Endodermal cell (in vitro differentiated cells): ENCODE results near the gene CELF4. TPM values are rescaled to one million over a fixed set of nuclear protein-coding genes. Genes with fewer than 3 reads are reported as not detected.

Source experiments
- DNase-seq: peaks from one replicate; pipeline ENCODE4 v3.0.0-alpha.2; 2017
- H3K27ac ChIP-seq: 2 replicates; pipeline ENCODE4 v1.5.1; 2013; ENCODE audit warnings: mild to moderate bottlenecking, low read depth, low read length, moderate library complexity
- H3K27me3 ChIP-seq: 2 replicates; pipeline ENCODE4 v1.6.1; 2013; ENCODE audit warnings: mild to moderate bottlenecking, low read length, moderate library complexity; ENCODE audit not compliant: insufficient read depth, control insufficient read depth, poor library complexity, severe bottlenecking
- H3K36me3 ChIP-seq: 2 replicates; pipeline ENCODE4 v1.7.0; 2013; ENCODE audit warnings: mild to moderate bottlenecking, low read length, moderate library complexity; ENCODE audit not compliant: control insufficient read depth, insufficient read depth
- H3K4me1 ChIP-seq: one replicate; pipeline ENCODE4 v1.7.0; 2013; ENCODE audit warnings: low read length; ENCODE audit not compliant: control insufficient read depth, insufficient read depth
- H3K4me3 ChIP-seq: 2 replicates; pipeline ENCODE4 v1.5.1; 2013; ENCODE audit warnings: mild to moderate bottlenecking, low read length, moderate library complexity
- H3K9ac ChIP-seq: 2 replicates; pipeline ENCODE4 v1.6.1; 2013; ENCODE audit warnings: mild to moderate bottlenecking, low read length, moderate library complexity; ENCODE audit not compliant: poor library complexity, severe bottlenecking; ENCODE audit errors: extremely low read depth
- H3K9me3 ChIP-seq: 2 replicates; pipeline ENCODE4 v1.6.1; 2013; ENCODE audit warnings: mild to moderate bottlenecking, low read length, moderate library complexity; ENCODE audit not compliant: control insufficient read depth
- H3K27ac Mint-ChIP-seq: 2 replicates; pipeline ENCODE4 v1.8.0; 2020; ENCODE audit warnings: mixed read lengths
- H3K27me3 Mint-ChIP-seq: 2 replicates; pipeline ENCODE4 v1.8.0; 2021; ENCODE audit warnings: mild to moderate bottlenecking, mixed read lengths; ENCODE audit not compliant: insufficient read depth
- H3K36me3 Mint-ChIP-seq: 2 replicates; pipeline ENCODE4 v1.8.0; 2020; ENCODE audit warnings: low read depth, mixed read lengths
- H3K4me1 Mint-ChIP-seq: 2 replicates; pipeline ENCODE4 v1.8.0; 2020; ENCODE audit warnings: mixed read lengths
- H3K4me3 Mint-ChIP-seq: 2 replicates; pipeline ENCODE4 v1.8.0; 2020; ENCODE audit warnings: mild to moderate bottlenecking, moderate library complexity, mixed read lengths
- H3K9me3 Mint-ChIP-seq: 2 replicates; pipeline ENCODE4 v1.8.0; 2020; ENCODE audit warnings: mild to moderate bottlenecking, mixed read lengths
- CTCF ChIP-seq: fragments of 200-600 bp; sonication (generic); conservative IDR thresholded peaks from 2 replicates; pipeline ENCODE4 v1.5.0; 2021; ENCODE audit warnings: antibody characterized with exemption, mild to moderate bottlenecking
- WGBS, 2 experiments: methylation state at CpG; one replicate each; pipeline versions ENCODE4 v1.1.5 to v1.1.7; 2013; ENCODE audit warnings: missing lambda C conversion rate in 2 of 2, mixed read lengths in 1 of 2; ENCODE audit not compliant: insufficient coverage in 1 of 2, insufficient read length in 1 of 2; 5-methylcytosine and 5-hydroxymethylcytosine counted together
- total RNA-seq, 2 donors: library from RNA; stranded (reverse); fragmentation: NEBNext Ultra II Directional in 1 of 2; extraction: Animal tissue kit (Norgen Biotek cat#: 25700) in 1 of 2; gene quantifications; 2 replicates in 1 of 2; 3 replicates in 1 of 2; pipeline ENCODE4 v1.2.1, GENCODE V29; 2021

Gene CELF4
- total RNA-seq, 2 donors from 2014 or later, result 5.7 to 6.7 TPM

DNA sequence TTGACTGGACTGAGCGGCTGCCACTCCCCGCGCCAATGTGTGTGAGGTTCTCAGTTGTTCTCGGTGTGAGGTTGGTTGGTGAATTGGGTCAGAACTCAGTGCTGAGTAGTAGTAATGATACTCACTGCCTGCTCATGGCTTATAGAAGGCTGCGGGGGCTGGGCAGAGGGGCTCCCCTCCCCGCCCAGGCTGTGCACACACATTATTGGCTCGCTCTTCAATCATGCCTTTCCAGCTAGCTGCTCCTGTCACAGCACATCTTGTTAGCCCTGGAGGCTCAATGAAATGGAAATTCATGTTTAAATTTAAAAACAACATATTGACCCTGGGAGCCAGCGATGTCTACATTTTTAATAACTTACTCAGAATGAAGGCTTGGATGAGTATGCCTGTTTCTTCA is 152.8 kb downstream of the CELF4 start:
- H3K27ac Mint-ChIP-seq, result no peak overlapping the region
- Histone ChIP-seq H3K36me3 (no peaks in the 10 kb centered on the region), H3K4me1 (no peaks in the 10 kb centered on the region), H3K27ac (no peak overlapping the region), H3K27me3 (peaks cover 22% of the 10 kb centered on the region), H3K9ac (no peak overlapping the region), H3K9me3 (no peaks in the 10 kb centered on the region), H3K4me3 (no peak overlapping the region)
- no peak for DNase-seq
- H3K4me1 Mint-ChIP-seq, result no peaks in the 10 kb centered on the region
- no peak overlapping the region for H3K4me3 Mint-ChIP-seq
- TF ChIP-seq CTCF, result no peak
- peaks cover 21% of the 10 kb centered on the region for H3K27me3 Mint-ChIP-seq
- WGBS, 2 experiments, result 94 to 100% methylated on average over 2 to 8 of the region's 8 CpGs
- H3K9me3 Mint-ChIP-seq, result no peaks in the 10 kb centered on the region
- H3K36me3 Mint-ChIP-seq, result no peaks in the 10 kb centered on the region

- H3K36me3 Mint-ChIP-seq, result no peaks in the 10 kb centered on the region
- no peak overlapping the region for H3K4me3 Mint-ChIP-seq
- no peak for TF ChIP-seq CTCF
- DNase-seq, result no peak
- H3K27ac Mint-ChIP-seq, result no peak overlapping the region
- Histone ChIP-seq H3K27ac (no peak overlapping the region), H3K4me1 (no peaks in the 10 kb centered on the region), H3K9me3 (no peaks in the 10 kb centered on the region), H3K27me3 (peaks cover 21% of the 10 kb centered on the region), H3K9ac (no peak overlapping the region), H3K36me3 (no peaks in the 10 kb centered on the region), H3K4me3 (no peak overlapping the region)
- no peaks in the 10 kb centered on the region for H3K4me1 Mint-ChIP-seq
- H3K9me3 Mint-ChIP-seq, result no peaks in the 10 kb centered on the region
- peaks cover 18% of the 10 kb centered on the region for H3K27me3 Mint-ChIP-seq
- 84% methylated on average over 2 to 3 of the region's 3 CpGs for WGBS, 2 experiments
These were observed 153.3 kb downstream of the CELF4 start for GRCh38 chr18:37412333-37412732.

DNA sequence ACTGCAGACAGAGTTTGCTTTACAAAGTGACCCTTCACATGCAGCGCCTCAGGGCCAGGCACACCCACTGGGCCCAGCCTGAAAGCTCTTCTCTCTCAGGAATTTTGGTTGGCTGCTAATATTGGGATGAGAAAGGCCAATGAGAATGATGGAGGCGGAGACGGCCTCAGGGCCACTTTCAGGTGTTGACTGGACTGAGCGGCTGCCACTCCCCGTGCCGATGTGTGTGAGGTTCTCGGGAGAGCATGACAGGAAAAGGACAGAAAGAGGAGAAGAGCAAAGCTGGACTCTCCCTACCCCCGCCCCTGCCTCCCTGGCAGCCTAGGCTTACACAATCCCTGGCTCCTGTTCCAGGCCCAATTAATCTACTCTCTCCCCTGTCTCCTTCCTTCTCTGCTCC is 155.7 kb downstream of the CELF4 start:
- Histone ChIP-seq H3K9me3 (no peaks in the 10 kb centered on the region), H3K36me3 (no peaks in the 10 kb centered on the region), H3K27ac (no peak overlapping the region), H3K9ac (no peak overlapping the region), H3K4me1 (no peaks in the 10 kb centered on the region), H3K4me3 (no peak overlapping the region), H3K27me3 (peaks cover under 1% of the 10 kb centered on the region)
- Mint-ChIP-seq H3K9me3 (no peaks in the 10 kb centered on the region), H3K36me3 (no peaks in the 10 kb centered on the region), H3K27ac (no peak overlapping the region), H3K4me1 (no peaks in the 10 kb centered on the region), H3K4me3 (no peak overlapping the region), H3K27me3 (no peaks in the 10 kb centered on the region)
- TF ChIP-seq CTCF, result no peak
- DNase-seq, result peak; percentile 62
- WGBS, 2 experiments, result 63 to 87% methylated on average over 5 to 8 of the region's 8 CpGs
